ENCODE data around the gene AP1S3.

DNA sequence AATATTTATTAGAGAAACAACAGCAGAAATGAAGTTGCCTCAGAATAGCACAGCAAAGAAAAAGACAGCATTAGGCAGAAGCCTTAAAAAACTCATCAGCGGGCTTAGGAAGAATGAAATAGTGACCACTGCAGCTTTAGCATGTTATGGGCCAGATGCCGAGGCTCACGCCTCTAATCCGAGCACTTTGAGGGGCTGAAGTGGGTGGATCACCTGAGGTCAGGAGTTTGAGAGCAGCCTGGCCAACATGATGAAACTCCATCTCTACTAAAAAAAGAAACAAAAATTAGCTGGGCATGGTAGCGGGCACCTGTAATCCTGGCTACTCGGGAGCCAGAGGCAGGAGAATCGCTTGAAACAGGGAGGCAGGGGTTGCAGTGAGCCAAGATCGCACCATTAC lies 32.4 kb downstream of the AP1S3 start:
- TF ChIP-seq TSHZ2 (CRISPR knock-in tag; IDR thresholded peaks at IDR 0.05) (no peak), ARNTL (CRISPR knock-in tag; IDR thresholded peaks at IDR 0.05; ENCODE audit: borderline replicate concordance, low read depth) (no peak), GLIS3 (CRISPR knock-in tag; IDR thresholded peaks at IDR 0.05) (no peak)

All from SK-N-SH treated with all-trans-retinoic acid at 6 μM for 48 hours (cell line).